Kidney epithelial cell (primary cell): ENCODE measurements around the gene SLC4A4. TPM values are rescaled to one million over a fixed set of nuclear protein-coding genes. Genes with fewer than 3 reads are reported as not detected.

Source experiments
- DNase-seq: peaks from one replicate; pipeline ENCODE4 v3.0.0-alpha.2; 2010; ENCODE audit warnings: low read depth
- H3K27me3 ChIP-seq: 2 replicates; pipeline ENCODE4 v1.6.0; 2011; ENCODE audit warnings: low read length; ENCODE audit not compliant: control insufficient read depth, insufficient read depth
- H3K36me3 ChIP-seq: 2 replicates; pipeline ENCODE4 v1.5.1; 2011; ENCODE audit warnings: low read length; ENCODE audit not compliant: control insufficient read depth, insufficient read depth
- H3K4me3 ChIP-seq: 2 replicates; pipeline ENCODE4 v1.5.1; 2011; ENCODE audit warnings: low read depth, mild to moderate bottlenecking, control low read depth, low read length
- CTCF ChIP-seq: IDR thresholded peaks from 2 replicates; pipeline ENCODE4 v1.5.1; 2011; ENCODE audit warnings: mild to moderate bottlenecking, moderate library complexity, low read length, control low read depth, inconsistent platforms; ENCODE audit not compliant: insufficient read depth, poor library complexity, severe bottlenecking
- total RNA-seq: library from RNA; depleted of rRNA; stranded (reverse); fragments of >200 nt; gene quantifications from 2 replicates; pipeline ENCODE4 v1.2.3, GENCODE V29; 2015

The SLC4A4 gene
- 2.7 and 2.9 TPM in 2 replicates for total RNA-seq

DNA sequence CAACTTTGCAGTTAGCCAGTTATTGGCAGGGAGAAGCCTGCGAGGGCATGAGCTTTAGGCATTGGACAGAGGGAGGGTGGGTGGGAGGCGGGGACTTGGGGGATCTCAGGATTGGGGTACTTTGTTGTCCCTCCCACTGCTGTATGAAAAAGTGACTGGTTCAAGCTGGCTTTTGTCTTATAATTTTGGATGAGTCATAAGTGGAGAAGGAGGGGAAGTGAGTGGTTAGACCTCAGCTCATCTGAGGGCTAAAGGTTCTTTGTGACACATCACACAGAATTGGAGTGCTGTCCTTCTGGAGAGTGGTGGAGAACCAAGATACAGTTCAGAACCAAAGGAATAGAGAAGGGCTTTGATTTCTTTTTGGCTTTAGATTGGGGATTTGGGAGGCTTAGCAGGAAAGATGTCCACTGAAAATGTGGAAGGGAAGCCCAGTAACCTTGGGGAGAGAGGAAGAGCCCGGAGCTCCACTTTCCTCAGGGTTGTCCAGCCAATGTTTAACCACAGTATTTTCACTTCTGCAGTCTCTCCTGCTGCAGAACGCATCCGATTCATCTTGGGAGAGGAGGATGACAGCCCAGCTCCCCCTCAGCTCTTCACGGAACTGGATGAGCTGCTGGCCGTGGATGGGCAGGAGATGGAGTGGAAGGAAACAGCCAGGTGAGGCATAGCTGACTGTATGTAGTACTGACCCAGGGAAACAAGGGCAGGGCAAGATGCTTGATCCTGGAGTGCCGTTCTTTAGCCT is at the start of gene SLC4A4:
Gene SLC4A4 (plus strand): TSS at position 175 of the 748 bp plus-strand sequence.
- DNase-seq = peak; percentile 35
- Histone ChIP-seq H3K4me3 (no peak within 1 kb of the TSS), H3K27me3 (no peaks in the 10 kb centered on the region), H3K36me3 (no peaks in the 10 kb centered on the region)
- no peak for TF ChIP-seq CTCF

DNA sequence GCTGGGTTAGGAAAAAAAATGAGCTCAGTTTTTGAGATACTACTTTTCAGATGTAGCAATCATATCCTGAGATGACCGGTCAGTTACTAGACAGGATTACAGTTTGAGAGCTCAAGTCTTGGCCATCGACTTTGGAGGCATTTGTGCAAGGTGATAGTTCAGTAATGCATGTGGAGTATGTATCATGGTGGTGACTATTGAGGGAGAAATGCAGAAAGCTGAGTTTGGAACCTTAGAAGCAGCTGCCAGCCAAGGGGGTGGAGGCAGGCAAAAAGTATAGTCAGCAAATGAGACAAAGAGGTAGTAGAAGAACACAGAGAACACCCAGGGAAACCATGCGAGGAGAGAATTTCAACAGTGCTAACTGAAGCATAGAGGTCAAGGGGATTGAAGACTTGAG is 48.7 kb upstream of the SLC4A4 start:
- no peak for TF ChIP-seq CTCF
- Histone ChIP-seq H3K36me3 (no peaks in the 10 kb centered on the region), H3K4me3 (no peak overlapping the region), H3K27me3 (no peaks in the 10 kb centered on the region)
- peak; percentile 67 for DNase-seq

- no peaks in the 10 kb centered on the region for H3K27me3 ChIP-seq
- DNase-seq = no peak
- H3K36me3 ChIP-seq = no peaks in the 10 kb centered on the region
- H3K4me3 ChIP-seq = no peak overlapping the region
- TF ChIP-seq CTCF = no peak
These were observed 48.3 kb upstream of the SLC4A4 start for GRCh38 chr4:71290476-71290875.

DNA sequence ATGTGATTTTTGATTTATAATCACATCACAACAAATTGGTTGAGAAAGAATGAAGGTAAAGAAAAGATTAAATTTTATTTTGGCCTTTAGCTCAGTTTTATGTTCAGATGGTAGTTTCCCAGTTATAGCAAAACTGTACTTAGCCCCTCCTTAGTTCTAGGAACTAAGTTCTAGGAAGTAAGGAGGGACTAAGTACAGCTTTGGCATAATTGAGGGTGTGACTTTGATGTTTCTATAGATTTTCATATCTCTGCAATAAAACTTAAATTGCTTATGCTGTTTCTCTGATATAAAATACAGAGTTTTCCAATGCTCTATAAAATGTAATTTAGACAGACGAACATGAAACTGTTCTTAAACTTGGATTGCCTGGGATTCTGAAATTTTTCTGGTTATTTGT is 46.6 kb upstream of the SLC4A4 start:
- no peak for DNase-seq
- H3K4me3 ChIP-seq = no peak overlapping the region
- no peaks in the 10 kb centered on the region for H3K27me3 ChIP-seq
- H3K36me3 ChIP-seq = no peaks in the 10 kb centered on the region
- no peak for TF ChIP-seq CTCF

DNA sequence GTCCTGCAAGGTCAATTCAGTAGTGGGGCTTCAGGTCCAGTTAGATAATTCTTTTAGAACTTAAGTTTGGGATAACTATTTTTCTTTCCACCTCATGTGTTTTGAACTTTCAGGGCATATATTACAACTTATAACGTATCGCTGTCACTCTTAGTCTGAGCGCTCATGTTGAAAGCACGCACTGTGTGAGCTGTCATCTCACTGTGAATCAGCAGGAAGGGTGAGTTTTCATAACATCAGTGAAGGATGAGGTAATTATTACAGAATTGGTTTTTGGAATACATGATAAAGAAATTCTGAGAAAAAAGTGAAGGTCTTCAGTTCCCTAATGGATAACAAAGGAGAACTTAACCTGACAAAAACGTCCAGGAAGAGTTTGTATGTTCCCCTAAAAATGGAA is 45.1 kb upstream of the SLC4A4 start:
- Histone ChIP-seq H3K27me3 (no peaks in the 10 kb centered on the region), H3K36me3 (no peaks in the 10 kb centered on the region), H3K4me3 (no peak overlapping the region)
- DNase-seq = no peak
- TF ChIP-seq CTCF = no peak

- DNase-seq = no peak
- no peaks in the 10 kb centered on the region for H3K36me3 ChIP-seq
- TF ChIP-seq CTCF = no peak
- no peak overlapping the region for H3K4me3 ChIP-seq
- H3K27me3 ChIP-seq = no peaks in the 10 kb centered on the region
These were observed 44.5 kb upstream of the SLC4A4 start for GRCh38 chr4:71294301-71294700.
